H1 (cell line): ENCODE measurements around the gene ARFGEF3. TPM values are rescaled to one million over a fixed set of nuclear protein-coding genes. Genes with fewer than 3 reads are reported as not detected.

Source experiments
- CBX8 ChIP-seq: fragments of 300-800, 300-1000 bp; sonication (generic); IDR thresholded peaks from 2 replicates; pipeline ENCODE4 v1.7.1; 2016; ENCODE audit warnings: low read depth, low read length, borderline replicate concordance
- HDAC2 ChIP-seq, 2 experiments: fragments of 300-600 bp in 1 of 2; sonication (generic) in 1 of 2; IDR thresholded peaks; 2 replicates each; pipeline ENCODE4 v1.6.1; 2011 to 2012; ENCODE audit warnings: low read depth in 2 of 2, low read length in 2 of 2, mild to moderate bottlenecking in 2 of 2, moderate library complexity in 2 of 2, borderline replicate concordance in 1 of 2, inconsistent platforms in 1 of 2
- KDM4A ChIP-seq: IDR thresholded peaks from one replicate; pipeline ENCODE4 v1.7.1; 2012; ENCODE audit warnings: low read depth, mild to moderate bottlenecking, moderate library complexity, low read length, inconsistent platforms; ENCODE audit not compliant: severe bottlenecking
- NRF1 ChIP-seq: IDR thresholded peaks from 2 replicates; pipeline ENCODE4 v1.6.1; 2011; ENCODE audit warnings: mild to moderate bottlenecking, low read depth, low read length, improper control_type of control experiment
- SUZ12 ChIP-seq: fragments of 200-600 bp; sonication (generic); IDR thresholded peaks from 2 replicates; pipeline ENCODE4 v1.6.1; 2012; ENCODE audit warnings: mild to moderate bottlenecking, inconsistent platforms, low read length, moderate library complexity, mixed read lengths
- ZNF274 ChIP-seq: IDR thresholded peaks from 2 replicates; pipeline ENCODE4 v1.7.0; 2012; ENCODE audit warnings: low read length, borderline replicate concordance; ENCODE audit errors: extremely low read depth
- polyA plus RNA-seq, 7 experiments: library from polyadenylated mRNA; depleted of rRNA in 3 of 7; stranded (reverse) in 5 of 7; unstranded in 2 of 7; fragments of >200 nt in 5 of 7; fragments of 200-250 nt in 2 of 7; gene quantifications; 1 replicate in 5 of 7; 2 replicates in 1 of 7; 4 replicates in 1 of 7; pipeline versions ENCODE4 v1.2.1 to v1.2.3, GENCODE V29; 2011 to 2013; ENCODE audit warnings: missing spikeins in 2 of 7, mixed read lengths in 2 of 7
- total RNA-seq: library from RNA; stranded (reverse); fragmentation: NEBNext Ultra II Directional; extraction: Animal tissue kit (Norgen Biotek cat#: 25700); gene quantifications from 2 replicates; pipeline ENCODE4 v1.2.1, GENCODE V29; 2021
- TF ChIP-seq, protein P1 (sequence below): fragments of 300-600 bp; sonication (generic); IDR thresholded peaks from 2 replicates; pipeline ENCODE4 v1.7.1; 2012; ENCODE audit warnings: low read length, moderate library complexity, mild to moderate bottlenecking, inconsistent platforms; ENCODE audit not compliant: insufficient replicate concordance
- TF ChIP-seq, protein P2 (sequence below): IDR thresholded peaks from 2 replicates; pipeline ENCODE4 v1.6.1; 2012; ENCODE audit warnings: inconsistent platforms

The ARFGEF3 gene
- total and polyA plus RNA-seq, 2 of the 8 experiments (the other 6 are each of a cell fraction or from before 2014, with no cell fraction given): 5.8 to 23.2 TPM

- TF ChIP-seq, protein P1, sequence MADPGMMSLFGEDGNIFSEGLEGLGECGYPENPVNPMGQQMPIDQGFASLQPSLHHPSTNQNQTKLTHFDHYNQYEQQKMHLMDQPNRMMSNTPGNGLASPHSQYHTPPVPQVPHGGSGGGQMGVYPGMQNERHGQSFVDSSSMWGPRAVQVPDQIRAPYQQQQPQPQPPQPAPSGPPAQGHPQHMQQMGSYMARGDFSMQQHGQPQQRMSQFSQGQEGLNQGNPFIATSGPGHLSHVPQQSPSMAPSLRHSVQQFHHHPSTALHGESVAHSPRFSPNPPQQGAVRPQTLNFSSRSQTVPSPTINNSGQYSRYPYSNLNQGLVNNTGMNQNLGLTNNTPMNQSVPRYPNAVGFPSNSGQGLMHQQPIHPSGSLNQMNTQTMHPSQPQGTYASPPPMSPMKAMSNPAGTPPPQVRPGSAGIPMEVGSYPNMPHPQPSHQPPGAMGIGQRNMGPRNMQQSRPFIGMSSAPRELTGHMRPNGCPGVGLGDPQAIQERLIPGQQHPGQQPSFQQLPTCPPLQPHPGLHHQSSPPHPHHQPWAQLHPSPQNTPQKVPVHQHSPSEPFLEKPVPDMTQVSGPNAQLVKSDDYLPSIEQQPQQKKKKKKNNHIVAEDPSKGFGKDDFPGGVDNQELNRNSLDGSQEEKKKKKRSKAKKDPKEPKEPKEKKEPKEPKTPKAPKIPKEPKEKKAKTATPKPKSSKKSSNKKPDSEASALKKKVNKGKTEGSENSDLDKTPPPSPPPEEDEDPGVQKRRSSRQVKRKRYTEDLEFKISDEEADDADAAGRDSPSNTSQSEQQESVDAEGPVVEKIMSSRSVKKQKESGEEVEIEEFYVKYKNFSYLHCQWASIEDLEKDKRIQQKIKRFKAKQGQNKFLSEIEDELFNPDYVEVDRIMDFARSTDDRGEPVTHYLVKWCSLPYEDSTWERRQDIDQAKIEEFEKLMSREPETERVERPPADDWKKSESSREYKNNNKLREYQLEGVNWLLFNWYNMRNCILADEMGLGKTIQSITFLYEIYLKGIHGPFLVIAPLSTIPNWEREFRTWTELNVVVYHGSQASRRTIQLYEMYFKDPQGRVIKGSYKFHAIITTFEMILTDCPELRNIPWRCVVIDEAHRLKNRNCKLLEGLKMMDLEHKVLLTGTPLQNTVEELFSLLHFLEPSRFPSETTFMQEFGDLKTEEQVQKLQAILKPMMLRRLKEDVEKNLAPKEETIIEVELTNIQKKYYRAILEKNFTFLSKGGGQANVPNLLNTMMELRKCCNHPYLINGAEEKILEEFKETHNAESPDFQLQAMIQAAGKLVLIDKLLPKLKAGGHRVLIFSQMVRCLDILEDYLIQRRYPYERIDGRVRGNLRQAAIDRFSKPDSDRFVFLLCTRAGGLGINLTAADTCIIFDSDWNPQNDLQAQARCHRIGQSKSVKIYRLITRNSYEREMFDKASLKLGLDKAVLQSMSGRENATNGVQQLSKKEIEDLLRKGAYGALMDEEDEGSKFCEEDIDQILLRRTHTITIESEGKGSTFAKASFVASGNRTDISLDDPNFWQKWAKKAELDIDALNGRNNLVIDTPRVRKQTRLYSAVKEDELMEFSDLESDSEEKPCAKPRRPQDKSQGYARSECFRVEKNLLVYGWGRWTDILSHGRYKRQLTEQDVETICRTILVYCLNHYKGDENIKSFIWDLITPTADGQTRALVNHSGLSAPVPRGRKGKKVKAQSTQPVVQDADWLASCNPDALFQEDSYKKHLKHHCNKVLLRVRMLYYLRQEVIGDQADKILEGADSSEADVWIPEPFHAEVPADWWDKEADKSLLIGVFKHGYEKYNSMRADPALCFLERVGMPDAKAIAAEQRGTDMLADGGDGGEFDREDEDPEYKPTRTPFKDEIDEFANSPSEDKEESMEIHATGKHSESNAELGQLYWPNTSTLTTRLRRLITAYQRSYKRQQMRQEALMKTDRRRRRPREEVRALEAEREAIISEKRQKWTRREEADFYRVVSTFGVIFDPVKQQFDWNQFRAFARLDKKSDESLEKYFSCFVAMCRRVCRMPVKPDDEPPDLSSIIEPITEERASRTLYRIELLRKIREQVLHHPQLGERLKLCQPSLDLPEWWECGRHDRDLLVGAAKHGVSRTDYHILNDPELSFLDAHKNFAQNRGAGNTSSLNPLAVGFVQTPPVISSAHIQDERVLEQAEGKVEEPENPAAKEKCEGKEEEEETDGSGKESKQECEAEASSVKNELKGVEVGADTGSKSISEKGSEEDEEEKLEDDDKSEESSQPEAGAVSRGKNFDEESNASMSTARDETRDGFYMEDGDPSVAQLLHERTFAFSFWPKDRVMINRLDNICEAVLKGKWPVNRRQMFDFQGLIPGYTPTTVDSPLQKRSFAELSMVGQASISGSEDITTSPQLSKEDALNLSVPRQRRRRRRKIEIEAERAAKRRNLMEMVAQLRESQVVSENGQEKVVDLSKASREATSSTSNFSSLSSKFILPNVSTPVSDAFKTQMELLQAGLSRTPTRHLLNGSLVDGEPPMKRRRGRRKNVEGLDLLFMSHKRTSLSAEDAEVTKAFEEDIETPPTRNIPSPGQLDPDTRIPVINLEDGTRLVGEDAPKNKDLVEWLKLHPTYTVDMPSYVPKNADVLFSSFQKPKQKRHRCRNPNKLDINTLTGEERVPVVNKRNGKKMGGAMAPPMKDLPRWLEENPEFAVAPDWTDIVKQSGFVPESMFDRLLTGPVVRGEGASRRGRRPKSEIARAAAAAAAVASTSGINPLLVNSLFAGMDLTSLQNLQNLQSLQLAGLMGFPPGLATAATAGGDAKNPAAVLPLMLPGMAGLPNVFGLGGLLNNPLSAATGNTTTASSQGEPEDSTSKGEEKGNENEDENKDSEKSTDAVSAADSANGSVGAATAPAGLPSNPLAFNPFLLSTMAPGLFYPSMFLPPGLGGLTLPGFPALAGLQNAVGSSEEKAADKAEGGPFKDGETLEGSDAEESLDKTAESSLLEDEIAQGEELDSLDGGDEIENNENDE: no peak
- TF ChIP-seq, protein P2, sequence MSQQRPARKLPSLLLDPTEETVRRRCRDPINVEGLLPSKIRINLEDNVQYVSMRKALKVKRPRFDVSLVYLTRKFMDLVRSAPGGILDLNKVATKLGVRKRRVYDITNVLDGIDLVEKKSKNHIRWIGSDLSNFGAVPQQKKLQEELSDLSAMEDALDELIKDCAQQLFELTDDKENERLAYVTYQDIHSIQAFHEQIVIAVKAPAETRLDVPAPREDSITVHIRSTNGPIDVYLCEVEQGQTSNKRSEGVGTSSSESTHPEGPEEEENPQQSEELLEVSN: no peak
- TF ChIP-seq ZNF274 (no peak), KDM4A (no peak), HDAC2 (IDR thresholded peaks at IDR 0.05; ENCODE audit: borderline replicate concordance in 1 of 2, low read depth in 2 of 2, low read length in 2 of 2) (no peak), CBX8 (no peak), SUZ12 (no peak), NRF1 (no peak)
These were observed 222.0 kb downstream of the ARFGEF3 start (continued) for GRCh38 chr6:138383776-138384175.
